GM18511 (cell line): ENCODE data around the gene MGAT5B.

ENCODE experiments used
- ATAC-seq: cut with Tn5 transposase; IDR thresholded peaks from one replicate; pipeline ENCODE4 v1.9.1; 2021; ENCODE audit warnings: mild to moderate bottlenecking, moderate library complexity; ENCODE audit not compliant: unreplicated experiment

MGAT5B gene

DNA sequence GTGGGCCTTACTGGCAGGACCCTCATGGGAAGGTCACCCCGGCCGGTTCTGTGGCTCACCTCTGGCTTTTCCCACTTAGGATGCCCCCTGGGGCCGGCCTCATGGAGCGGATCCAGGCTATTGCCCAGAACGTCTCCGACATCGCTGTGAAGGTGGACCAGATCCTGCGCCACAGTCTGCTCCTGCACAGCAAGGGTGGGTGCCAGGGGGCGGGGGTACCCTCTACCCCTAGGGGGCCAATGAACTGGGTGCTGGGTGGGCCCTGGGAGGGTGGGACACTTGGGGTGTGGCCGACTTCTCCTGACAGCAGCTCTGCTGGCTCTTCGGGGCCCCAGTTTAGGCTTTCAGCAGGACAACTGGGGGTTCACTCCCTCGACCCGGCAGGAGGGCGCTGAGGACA, 34.3 kb downstream of the MGAT5B start:
- no peak for ATAC-seq

DNA sequence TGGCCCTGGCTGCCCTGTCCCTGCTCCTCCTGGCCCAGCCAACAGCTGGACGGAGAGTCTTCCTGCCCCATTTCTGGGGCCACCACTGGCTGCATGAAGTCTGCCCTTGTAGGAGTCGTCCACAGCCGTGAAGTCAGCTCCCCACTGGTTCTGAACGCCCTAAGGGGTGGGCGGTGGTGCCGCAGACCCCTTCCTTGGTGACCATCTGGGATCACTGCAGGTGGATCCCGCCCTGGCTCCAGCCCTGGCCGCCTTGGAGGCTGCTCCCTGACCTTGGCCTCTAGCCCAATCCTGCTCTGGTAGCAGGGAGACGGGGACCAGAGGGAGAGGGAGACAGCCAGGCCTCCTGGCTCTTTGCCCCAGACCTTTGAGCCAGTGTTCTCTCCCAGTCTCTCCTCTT, 35.4 kb downstream of the MGAT5B start:
- ATAC-seq: no peak

DNA sequence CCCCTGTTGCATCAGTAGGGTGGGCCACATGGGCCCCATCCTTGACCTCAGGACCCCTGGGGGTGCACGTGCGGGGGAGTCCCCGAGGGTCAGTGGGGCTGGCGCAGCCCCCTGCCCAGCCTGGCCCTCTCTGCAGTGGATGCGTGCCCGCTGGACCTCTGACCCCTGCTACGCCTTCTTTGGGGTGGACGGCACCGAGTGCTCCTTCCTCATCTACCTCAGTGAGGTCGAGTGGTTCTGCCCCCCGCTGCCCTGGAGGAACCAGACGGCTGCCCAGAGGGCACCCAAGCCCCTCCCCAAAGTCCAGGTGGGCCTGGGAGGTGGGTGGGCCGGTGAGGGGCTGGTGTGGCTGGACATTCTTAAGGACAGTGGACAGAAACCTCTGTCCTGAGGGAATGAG, 35.9 kb downstream of the MGAT5B start:
- no peak for ATAC-seq

DNA sequence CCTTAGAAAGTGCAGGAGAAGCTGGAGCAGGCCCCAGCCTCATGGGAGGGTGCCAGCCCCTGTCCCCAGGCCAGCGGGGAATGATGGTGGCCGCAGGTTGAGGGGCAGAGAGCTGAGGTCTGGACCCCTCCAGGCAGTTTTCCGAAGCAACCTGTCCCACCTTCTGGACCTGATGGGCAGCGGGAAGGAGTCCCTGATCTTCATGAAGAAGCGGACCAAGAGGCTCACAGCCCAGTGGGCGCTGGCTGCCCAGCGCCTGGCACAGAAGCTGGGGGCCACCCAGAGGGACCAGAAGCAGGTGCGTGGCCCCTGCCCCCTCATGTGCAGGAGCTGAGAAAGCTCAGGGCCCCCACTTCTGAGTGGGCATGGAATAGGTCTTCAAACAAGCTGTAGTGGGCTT, 36.8 kb downstream of the MGAT5B start:
- ATAC-seq: no peak

DNA sequence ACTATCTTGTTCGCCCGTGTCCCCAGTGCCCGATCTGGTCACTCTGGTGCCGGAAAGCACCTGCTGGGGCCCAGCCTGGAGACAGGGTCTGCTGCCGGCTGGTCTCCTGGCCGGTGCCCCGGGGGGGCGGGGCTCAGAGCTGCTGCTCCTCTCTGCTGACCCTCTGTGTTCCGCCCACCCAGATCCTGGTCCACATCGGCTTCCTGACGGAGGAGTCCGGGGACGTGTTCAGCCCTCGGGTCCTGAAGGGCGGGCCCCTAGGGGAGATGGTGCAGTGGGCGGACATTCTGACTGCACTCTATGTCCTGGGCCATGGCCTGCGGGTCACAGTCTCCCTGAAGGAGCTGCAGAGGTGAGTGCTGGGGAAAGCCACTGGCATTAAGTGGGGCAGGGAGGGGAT, 37.6 kb downstream of the MGAT5B start:
- ATAC-seq: no peak

DNA sequence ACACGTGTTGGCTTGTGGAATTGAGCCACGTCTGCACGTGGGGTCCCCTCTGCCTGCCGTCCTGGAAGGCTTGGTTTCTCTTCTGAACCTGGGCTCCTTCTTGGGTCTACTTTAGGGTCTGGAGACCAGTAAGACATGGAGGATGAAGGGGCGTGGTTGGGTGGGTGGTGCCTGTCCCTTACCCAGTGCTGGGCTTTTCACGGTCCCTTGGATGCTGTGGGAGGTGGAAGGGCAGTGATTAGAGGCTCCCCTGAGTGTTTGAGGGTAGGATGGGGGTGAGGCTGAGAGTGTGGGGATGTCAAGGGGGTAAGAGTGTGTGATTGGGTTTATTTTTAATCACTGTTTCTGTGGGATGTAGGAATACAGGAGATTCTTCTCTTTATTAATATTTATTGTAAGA, 38.3 kb downstream of the MGAT5B start:
- no peak for ATAC-seq

DNA sequence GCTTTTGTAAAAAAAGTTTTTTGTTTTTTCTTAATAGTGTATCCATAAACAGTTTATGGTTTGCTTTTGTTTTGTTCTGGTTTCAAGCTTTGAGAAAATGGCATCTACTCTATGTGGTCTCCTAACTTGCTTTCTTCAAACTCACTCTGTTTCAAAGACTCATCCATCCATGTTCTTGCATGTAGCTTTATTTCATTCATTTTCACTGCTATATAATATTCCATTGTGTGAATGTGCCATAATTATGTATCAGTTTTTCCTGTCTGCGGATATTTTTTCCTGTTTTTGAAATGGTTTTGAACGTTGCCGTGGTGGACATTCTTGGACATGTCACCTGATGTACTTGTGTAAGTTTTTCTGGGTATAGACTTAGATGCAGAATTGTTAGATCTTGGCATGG, 39.1 kb downstream of the MGAT5B start:
- ATAC-seq: no peak

DNA sequence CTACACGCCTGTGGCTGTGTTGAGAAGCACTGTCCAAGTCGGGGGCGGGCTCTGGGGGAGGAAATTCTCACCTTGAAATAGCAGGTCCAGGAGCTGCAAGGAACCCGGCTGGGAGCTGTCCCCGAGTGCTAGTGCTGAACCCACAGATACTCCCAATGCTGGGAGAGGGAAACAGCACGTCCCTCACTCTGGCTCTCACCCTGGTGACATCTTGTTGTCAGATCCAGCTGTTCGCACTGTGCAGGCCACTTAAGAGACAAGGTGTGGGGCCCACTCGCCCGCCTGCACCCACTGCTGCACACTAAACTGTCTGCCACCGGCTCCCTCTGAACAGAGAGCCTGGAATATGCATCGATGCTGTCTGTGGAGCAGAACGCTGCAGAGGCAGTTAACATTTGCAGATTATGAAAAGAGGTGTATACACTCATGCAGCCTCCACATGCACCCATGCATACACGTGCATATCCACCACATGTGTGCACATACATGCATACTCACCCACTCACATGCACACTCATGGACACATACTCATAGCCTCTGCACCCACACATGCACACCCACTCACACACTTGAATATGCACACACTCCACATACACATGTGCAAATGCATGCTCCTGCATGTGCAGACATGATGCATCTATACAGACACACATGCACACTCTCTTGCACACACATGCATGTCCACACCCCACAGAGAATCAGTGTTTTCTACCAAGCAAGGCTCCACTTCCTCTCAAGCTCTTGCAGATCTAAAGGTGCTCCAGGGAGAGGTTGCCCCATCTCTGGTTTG, 42.0 kb downstream of the MGAT5B start:
- ATAC-seq: no peak

DNA sequence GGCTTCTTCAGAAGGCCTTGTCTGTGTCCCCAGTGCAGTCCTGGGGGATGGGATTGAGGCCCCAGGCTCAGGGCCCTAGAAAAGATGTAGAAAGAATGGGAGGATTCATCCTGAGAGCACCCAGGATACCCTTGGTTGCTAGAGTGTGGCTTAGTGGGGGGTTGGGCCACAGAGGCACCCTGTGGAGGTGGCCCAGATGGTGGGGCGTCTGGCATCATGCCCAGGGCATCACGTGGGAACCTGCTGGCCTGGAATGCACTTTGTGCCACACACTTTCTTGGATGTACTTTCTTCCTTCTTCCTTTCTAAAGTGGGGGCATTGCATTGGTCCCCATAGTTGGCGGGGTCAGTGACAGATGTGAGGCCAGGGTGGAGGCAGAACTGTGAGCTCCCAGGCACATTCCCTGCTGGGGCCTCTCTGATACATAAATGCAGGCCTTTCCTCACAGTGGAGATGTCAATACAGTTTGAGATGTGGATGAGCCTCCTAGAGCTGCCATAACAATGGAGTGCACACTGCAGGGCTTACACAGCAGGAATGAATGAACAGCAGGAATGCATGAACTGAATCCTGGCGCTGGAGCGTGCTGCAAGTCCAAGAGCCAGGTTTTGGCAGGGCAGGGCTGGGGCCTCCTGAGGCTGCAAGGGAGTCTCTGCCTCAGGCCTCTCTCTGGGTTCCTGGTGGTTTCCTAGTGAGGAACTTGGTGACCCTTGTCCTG, 43.3 kb downstream of the MGAT5B start:
- no peak for ATAC-seq

DNA sequence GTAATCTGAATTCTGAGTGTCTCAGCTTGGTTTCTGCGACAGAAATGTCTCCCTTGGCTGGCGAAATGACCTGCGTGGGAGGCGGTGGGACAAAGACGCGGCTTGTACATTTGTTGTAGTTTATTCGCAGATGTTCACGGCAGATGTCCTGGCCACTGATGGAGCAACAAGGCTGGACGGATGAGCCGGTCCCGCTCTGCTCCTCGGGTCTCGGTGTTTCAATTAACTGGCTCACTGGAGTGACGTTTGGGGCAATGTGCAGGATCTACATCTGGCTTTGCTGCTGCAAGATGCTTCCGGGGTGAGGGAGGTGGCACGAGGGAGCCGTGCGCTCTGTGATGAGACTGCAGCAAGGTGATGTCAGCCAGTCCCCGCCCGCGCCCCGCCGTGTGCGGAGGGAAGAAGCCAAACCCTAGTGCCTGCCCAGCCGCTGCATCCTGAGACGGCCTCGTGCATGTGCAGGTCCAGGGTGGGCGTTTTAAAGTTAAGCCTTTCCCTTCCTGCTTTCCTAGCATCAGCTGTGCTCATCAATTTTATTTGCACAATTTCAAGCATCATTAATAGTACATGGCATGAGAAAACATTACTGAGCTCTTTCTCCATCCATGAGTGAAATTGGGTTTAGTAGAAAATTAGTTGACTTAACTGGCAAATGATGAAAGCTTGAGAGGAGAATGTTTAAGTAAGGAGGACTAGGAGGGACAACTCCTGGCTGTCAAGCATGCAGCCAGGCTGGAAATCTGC, 44.4 kb downstream of the MGAT5B start:
- ATAC-seq: no peak

DNA sequence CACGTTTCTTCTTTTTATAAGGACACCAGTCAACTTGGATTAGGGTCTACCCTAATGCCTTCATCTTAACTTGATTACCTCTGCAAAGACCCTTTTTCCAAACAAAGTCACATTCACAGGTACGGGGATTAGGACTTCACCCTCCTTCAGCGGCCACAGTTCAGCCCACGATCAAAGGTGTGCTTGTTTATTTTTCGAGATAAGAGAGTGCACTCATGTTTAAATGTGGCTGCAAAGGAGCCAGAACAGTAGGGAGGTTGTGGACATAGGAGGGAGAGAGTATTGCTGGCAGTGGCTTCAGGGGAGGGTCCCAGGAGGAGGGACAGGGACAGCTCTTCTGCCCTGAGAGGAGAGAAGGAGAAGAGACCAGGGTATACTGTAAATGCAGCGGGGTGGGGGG, 46.7 kb downstream of the MGAT5B start:
- ATAC-seq: no peak

DNA sequence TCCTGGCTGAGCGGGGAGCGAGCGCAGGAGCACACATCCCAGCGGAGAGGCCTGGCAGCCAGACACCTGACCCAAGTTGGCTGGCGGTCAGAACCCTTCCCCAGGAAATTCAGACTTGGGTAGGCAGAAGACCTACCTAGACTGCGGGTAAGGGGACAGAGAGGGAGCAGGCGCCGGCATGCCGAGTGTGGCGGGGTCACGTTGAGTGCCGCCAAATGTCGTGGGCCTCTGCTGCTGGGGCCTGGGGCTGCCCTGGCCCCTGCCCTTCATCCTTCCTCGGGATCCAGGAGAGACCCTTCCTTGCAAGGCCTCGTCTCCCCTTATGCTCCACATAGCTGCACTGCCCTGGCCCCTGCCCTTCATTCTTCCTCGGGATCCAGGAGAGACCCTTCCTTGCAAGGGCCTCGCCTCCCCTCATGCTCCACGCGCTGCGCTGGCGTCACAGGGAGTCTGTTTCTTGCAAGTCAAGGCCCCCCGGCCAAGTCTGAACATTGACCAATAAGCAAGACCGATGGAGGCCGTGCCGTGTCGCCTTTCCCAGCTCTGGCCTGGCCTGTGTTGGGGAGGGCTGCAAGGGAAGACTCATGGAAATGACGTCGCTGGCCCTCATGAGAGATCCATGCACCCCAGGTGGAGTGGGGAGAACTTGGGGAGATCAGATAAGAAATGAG, 47.8 kb downstream of the MGAT5B start:
- ATAC-seq: no peak

DNA sequence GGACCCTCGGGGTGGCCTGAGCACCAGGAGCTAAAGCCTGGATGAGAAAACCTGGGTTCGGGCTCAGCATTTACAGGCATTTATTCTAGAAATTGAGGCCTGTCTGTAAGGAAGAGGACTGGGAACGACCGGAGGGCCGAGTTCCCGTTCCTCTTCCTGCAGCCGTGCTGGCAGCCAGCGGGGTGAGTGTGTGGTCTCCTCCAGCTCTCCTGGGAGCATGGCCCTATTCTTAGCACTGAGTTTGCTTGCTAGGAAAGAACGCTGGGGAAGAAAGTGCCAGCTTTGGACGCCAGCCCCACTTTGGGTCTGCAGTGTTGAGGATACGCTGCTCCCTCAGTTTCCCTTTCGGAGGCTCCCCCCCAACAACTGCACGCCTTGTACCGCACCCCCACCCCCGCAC, 49.6 kb downstream of the MGAT5B start:
- no peak for ATAC-seq

DNA sequence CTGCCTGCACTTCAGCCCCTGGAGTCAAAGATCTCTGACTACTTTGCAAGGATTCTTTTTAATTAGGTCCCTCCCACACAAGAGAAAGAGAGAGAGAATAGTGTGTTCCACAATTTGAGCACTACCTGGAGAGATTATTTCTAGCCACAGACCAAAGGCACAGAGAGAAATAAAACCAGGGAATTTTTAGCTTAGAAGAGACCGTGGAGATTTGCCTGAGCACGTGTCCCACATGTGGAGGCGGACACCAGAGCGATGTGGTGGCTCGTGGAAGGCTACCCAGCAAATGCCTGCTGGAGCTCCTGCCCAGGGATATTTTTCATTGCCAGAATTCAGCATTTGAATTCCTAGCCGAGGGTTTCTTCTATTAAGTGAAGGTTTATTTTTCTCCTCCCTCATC, 50.6 kb downstream of the MGAT5B start:
- ATAC-seq: no peak

DNA sequence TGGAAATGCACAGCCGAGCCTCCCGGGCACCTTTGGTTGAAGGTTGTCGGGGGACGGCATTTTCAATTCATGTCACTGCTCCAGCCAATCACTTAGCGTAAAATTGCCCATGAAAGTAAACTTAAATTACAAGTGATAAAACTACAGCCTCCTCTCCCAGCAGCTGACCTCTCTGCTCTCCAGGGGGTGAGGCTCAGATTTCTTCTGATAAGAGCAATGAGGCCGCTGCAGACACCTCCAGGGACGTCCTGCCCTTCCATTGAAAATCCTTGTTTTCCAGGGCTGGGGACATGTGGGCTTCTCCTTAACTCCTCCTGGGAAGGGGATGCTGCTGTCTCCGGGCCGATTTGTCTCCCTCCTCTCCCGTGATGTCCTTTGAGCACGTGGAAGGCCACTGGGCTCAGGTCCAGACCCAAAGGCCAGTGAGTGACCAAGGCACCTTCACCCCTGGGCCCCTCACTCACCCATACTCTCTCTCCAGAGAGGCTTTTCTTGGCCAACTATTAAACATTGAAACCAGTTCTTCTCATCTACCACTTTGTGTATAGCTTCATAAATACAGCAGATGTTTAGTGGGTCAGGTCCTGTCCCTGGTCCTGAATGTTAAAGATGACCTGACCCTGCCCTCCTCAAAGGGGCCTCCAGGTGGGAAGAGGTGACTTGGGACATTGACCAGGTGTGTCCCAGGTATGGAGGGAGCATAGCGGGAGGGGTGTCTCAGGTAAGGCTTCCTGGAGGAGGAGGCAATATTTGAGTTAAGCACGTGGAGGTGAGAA, 52.3 kb downstream of the MGAT5B start:
- no peak for ATAC-seq

DNA sequence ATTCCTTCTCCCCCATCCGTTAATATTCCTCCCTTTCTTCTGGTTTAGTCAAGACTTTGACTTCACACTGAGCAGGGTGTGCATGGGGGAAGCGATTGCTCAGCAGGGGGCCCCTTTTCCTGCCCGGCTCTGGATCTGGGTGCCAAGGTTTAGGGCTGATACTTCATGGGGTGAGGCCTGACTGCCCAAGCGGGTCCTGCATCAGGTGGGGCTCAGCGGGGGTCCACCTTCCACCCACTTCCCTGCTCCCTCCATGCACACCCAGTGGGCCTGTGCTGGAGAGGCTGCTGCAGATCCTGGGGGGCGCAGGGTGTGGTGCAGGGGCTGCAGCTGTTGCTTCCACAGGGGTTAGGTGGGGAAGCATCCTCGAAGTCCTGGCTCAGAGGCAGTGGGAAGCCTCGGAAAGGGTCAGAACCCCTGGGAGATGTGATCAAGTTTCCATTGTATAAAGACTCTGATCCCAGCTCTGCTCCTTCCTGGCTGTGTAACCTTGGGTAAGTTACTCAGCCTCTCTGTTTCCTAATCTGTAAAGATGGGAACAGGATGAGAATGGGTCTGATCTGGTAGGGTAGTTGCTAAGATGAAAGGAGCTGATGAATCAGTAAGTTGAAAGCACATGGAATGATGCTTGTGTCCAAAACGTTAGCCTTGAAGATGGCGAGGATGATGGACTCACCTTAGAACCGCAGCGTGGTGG, 53.3 kb downstream of the MGAT5B start:
- ATAC-seq: no peak

DNA sequence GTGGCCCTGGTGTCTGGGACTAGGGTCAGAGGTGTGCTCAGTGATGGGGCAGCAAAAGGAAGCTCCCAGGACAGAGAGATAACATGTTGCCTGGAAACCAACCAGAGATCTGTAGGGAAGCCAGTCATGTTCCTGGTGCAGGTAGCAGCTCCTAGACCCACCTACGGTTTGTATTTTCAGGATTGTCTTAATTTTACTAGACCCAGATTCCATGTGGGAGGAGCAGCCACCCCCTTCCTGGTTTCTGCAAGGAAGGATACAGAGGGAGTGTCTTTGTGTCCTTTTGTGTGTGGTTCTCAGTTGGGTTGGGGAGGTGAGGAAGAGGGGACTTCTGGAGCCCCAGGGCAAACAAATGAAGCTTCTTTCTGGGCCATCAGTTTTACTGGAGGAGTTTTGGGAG, 53.9 kb downstream of the MGAT5B start:
- no peak for ATAC-seq

DNA sequence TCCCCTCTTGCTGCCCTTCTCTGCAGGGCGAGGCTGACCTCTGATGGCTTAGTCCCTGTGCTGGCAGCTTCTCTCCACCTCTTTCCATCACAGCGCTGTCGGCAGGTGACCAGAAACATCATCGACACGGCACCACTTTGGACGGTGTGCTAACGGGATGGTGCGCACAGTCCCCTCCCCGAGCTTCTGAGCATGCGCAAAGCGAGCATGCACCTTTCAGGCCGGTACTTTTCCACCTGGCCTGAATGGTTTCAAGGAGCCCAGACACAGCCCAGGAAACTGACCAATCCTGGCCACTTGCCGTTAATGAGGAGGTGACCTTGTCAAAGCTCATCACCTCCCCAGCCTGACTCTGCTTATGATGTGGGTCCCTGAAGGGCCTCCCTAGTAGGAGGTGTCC, 54.8 kb downstream of the MGAT5B start:
- no peak for ATAC-seq

DNA sequence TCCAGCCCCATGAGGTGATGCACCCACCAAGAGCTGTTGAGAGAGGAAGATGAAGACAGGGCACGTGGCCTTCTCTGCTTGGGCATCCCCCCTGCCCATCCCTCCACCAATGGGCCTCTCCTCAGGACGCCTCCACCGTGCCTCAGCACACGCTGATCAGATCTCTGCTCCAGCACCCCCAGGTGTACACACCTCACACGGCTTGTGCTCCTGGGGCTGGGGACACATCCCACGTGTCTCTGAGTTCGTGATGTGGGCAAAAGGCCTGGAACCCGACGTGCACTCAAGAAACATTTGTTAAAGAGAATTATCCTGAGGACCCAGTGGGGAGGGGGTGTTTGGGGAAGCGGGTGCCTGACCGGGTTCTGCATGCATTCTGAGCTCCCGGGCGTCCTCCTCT, 55.3 kb downstream of the MGAT5B start:
- ATAC-seq: no peak
